ENCODE measurements around the gene DICER1.

The DICER1 gene

GRCh38 chr14:95055318-95055717 lies 102.0 kb downstream of the DICER1 start:
- no peak for DNase-seq

DNA sequence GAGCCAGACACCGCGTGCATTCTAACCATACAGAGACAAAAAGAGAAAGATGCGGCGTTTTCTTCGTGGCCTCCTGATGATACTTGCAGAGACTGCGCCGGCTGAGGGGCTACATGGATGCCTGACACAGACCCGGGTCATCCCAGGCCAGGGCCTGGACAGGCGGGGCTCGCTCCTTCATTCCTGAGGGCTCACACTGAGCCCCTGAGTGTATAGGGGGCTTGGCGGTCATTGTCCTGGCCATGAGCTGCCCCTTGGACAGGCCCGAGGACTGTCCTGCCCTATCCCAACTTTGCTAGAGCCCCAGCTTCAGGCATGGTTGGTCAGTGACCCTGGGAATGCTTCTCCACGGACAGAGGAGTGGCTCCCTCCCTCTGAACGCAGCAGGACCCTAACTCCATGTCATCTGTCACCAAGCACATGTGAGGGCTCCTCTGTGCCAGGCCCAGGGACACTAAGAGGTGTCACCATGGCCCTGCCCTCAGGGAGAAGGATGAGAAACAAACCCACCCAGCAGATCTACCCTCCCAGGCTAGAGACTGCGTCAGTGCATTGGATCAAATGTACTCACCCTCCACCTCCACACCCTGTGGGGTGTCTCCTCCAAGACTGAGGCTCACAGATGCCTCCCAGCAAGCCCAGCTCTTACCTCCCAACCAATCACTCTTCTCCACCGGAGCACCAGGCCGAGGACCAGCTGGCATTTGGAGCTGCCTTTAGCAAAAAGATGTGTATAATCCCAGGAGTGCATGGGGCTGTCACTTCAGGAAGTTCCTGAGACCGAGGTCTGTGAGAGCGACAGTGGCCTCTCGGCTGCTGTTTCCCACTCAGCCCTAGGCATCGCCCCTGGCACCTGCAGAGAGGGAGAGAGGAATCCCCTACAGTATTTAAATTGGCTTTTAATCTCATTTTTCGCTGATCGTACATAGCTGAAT lies 102.7 kb downstream of the DICER1 start:
- DNase-seq = no peak

DNA sequence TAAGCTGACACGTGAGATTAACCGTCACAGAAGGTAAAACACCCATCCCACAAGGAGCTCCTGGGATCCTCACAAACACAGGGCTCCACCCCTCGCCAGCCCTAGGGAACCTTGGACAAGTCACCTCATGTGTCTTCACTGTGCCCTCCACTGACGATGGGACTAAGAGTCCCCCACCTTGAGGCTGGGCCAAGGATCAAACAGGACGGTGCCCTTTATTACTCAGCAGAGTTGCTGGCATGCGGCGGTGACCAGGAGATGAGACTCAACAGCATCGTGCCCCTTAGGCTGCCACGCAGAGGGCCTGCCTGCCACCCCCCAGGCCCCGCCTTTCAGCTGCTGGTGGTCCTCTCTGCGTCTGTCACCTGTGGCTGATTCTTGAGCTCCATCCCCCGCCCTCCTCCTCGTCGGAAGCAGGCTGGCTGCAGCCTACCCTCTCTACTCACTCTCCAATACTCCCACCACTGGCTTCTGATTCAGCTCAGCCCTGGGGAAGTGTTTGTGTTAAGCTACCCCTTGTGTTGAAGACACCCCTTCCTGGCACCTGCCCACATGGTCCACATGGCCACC lies 105.2 kb downstream of the DICER1 start:
- no peak for DNase-seq

DNA sequence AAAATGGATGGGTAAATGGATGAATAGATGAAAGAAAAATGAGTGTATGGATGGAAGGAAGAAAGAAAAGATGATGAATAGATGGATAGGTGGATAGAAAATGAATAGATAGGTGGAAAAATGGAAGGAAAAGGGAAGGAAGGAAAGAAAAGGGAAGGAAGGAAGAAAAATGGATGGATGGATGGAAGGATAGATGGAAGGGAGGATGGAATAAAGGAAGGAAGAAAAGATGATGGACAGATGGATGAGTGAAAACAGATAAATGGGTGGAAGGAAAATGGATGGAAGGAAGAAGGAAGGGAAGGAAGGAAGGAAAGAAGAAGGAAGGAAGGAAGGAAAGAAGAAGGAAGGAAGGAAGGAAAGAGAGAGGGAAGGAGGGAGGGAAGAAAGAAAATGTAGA lies 107.4 kb downstream of the DICER1 start:
- DNase-seq = no peak

GRCh38 chr14:95048771-95049312 lies 108.5 kb downstream of the DICER1 start:
- no peak for DNase-seq

GRCh38 chr14:95047754-95048153 lies 109.6 kb downstream of the DICER1 start:
- no peak for DNase-seq

DNA sequence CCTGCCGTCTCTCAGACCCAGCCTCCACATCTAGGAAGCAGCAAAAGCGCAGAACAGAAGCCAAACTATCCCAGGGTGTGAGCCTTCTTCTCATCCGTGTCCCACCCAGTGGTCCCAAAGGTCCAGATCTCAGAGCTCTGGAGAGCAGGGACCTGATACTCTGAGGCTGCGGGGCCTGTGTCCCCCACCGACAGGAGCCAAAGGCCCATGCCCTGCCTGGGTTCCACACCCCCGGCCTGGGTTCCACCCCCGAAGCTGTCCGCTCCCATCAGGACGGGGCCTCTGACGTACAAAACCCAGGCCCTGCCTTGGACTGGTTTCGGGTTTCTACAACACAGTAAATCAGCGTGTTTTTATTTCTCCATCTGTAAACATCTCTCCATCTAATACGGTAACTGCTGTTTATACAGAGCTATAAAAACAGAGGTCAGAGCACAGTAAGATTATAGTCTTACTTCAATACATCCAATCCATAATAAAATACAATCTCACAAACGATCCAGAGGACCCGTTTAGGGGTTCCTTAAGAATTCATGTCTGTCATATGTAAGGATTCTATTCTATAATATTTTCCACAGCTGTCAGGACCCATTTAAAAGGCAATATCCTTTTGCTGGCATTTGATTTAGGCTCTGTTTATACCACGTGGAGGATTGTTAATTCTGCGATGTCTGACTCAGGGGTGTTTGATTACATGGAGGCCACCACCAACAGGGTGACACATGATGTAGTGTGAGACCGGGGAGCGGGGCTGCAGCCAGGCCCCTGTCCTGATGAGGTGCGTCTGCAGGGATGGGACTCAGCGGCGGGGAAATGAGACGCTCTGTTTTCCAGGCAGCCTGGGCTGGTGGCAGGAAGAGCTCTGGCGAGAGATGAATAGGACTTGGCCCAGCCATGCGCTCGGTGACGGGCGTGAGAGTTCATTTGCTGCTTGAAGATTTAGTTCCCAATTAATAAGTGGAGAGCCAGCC lies 110.3 kb downstream of the DICER1 start:
- DNase-seq = no peak

DNA sequence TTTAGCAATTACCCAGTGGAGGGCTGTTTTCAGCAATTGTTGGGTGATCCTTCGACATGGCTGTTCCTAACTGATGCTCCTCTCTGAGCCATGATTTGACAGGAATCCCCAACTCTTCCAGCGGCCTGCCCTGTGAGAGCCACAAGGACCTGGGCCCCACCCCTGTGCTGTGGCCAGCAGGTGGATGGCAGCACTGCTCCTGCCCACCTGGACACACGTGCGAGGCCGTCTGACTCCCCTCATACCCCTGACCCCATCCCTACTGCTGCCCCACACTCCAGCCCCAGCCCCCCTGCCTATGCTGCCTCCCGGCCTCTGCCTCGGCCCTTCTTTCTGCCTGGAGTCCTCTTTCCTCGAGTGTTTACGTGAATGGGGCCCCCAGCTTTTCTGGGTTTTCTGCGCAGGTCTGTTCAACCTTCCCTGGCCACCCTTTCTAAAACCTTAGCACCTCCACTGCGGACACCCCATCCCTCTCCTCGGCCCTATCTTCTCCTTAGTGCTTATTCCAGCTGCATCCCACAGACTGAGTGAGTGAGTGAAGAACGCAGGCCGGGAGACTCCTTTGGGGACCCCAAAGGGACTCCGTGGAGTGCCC lies 111.4 kb downstream of the DICER1 start:
- DNase-seq = no peak

- DNase-seq = no peak
These were observed 112.1 kb downstream of the DICER1 start for GRCh38 chr14:95045106-95045701.

DNA sequence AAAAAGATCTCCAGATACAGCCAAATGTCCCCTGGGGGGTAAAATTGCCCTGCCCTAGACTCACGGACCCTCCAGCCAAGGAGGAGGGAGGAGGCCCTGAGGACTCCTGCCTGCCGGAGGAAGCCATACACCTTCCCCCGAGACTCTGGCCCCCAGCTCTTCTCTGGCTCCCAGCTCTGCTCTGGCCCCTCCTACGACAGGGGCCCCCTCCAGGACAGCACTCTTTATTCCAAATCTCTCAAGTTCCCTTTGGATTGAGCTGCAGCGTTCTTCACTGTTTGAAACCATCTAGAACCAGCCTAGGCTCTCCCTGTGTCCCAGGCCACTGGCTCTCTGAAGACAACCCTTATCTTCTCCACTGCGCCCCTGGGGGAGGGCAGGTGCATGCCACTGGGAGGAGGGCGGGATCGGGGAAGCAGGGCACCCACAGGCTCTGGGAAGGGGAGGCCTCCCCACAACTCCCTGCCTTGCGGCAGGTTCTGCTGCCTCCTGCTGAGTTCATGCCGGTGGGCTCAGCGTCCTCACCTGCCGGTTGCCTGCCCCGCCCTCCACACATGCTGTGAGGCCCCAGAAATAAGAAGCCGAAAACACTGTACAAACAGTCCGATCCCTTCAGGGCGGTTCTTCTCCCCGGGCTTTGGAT lies 112.7 kb downstream of the DICER1 start:
- no peak for DNase-seq

DNA sequence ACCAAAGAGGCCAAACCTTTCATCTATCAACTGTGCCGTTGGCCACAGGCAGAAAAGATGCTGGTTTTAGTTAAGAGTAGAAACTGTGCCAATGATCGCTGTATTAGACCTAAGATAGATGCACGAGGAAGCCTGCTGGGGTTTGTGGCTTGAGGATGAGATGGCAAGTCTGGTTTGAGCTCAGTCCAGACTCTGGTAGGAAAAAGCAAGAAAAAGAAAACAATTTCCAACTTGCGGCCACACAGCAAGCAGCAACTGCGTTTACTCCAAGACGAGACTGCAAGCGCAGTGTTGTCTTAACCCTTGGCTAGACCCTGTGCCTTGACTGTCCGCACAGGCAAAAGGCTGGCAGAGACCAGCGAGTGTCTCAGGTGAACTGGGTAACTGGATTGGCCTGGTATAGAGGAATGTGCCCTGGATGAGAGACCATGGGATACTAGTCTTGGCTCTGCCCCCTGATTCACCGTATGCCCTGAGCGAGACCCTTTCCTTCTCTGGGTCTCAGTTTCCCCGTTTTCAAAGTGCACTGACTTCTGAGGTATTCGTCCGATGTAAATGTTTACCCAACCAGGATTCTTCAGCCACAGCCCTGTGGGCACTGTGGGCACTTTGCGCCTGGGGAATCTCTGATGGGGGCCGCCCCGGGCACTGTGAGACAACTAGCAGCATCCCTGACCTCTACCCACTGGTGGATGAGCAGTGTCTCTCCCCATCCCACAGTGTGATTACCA lies 113.4 kb downstream of the DICER1 start:
- no peak for DNase-seq

DNA sequence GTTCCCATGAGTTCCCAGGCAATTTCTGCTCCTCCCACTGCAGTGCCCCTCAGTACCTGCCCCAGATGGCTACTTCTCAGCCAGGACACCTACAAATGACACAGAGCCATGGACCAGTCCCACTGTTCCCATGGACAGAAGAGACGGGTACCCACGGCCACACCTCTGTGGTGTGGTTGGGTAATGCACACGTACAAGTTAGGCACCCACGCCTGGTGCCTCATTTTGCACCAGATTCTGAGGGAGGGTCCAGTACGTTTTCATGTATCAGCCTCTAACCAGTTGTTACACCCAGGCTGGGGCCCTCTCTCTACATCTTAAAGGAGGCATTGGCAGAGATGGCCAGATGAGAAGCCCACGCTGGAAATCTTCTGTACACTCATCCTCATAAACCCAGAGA lies 114.0 kb downstream of the DICER1 start:
- DNase-seq = no peak

GRCh38 chr14:95041477-95042020 lies 115.8 kb downstream of the DICER1 start:
- no peak for DNase-seq

GRCh38 chr14:95040708-95041476 lies 116.4 kb downstream of the DICER1 start:
- no peak for DNase-seq

- no peak for DNase-seq
These were observed 117.4 kb downstream of the DICER1 start for GRCh38 chr14:95039993-95040348.

GRCh38 chr14:95039259-95039992 lies 117.9 kb downstream of the DICER1 start:
- no peak for DNase-seq

- no peak for DNase-seq
These were observed 118.6 kb downstream of the DICER1 start for GRCh38 chr14:95038521-95039250.

GRCh38 chr14:95037273-95037672 lies 120.1 kb downstream of the DICER1 start:
- DNase-seq = no peak
